Peyer's patch (tissue), 4 donors: Measurements from ENCODE around the gene EIF2S2. TPM values are rescaled to one million over a fixed set of nuclear protein-coding genes. Genes with fewer than 3 reads are reported as not detected.

Experiments
- DNase-seq, 3 donors: peaks; one replicate each; pipeline ENCODE4 v3.0.0-alpha.2; 2017 to 2019
- H3K27ac ChIP-seq, 4 donors: fragments of 200-600 bp; sonication (generic); one replicate each; pipeline ENCODE4 v1.5.1; 2016 to 2019
- H3K27me3 ChIP-seq, 2 donors: fragments of 200-600 bp; sonication (generic); one replicate each; pipeline ENCODE4 v1.5.1; 2019
- H3K36me3 ChIP-seq, 3 donors: fragments of 200-600 bp; sonication (generic); one replicate each; pipeline ENCODE4 v1.5.1; 2016 to 2019
- H3K4me1 ChIP-seq, 4 donors: fragments of 200-600 bp; sonication (generic); one replicate each; pipeline ENCODE4 v1.5.1; 2016 to 2019
- H3K4me3 ChIP-seq, 4 donors: fragments of 200-600 bp; sonication (generic); 1 replicate in 3 of 4; 2 replicates in 1 of 4; pipeline ENCODE4 v1.5.1; 2016 to 2019; ENCODE audit warnings: mild to moderate bottlenecking in 1 of 4
- H3K9me3 ChIP-seq, 4 donors: fragments of 200-600 bp; sonication (generic); one replicate each; pipeline ENCODE4 v1.5.1; 2016 to 2019; ENCODE audit warnings: mild to moderate bottlenecking in 1 of 4
- CTCF ChIP-seq, 6 experiments: fragments of 450-650 bp in 4 of 6; fragments of 200-600 bp in 2 of 6; sonication (generic) in 1 of 6; IDR thresholded peaks; one replicate each; pipeline ENCODE4 v1.5.1; 2017 to 2019; ENCODE audit warnings: antibody characterized with exemption in 6 of 6, mild to moderate bottlenecking in 3 of 6, moderate library complexity in 1 of 6
- POLR2A ChIP-seq, 2 donors: fragments of 450-650 bp; IDR thresholded peaks; one replicate each; pipeline ENCODE4 v1.5.1; 2017; ENCODE audit warnings: antibody characterized with exemption in 2 of 2, mild to moderate bottlenecking in 2 of 2, moderate library complexity in 2 of 2
- total RNA-seq, 4 donors: library from RNA; depleted of rRNA; stranded (reverse); fragments of >200 nt; gene quantifications; one replicate each; pipeline ENCODE4 v1.1.0, GENCODE V29; 2016

Gene EIF2S2
- total RNA-seq, 4 donors from 2014 or later, result 25.0 to 48.7 (median 30.6) TPM

GRCh38 chr20:34110745-34111641 is 1.1 kb downstream of the EIF2S2 start:
- H3K9me3 ChIP-seq, result no peaks in the 10 kb centered on the region
- TF ChIP-seq POLR2A (IDR thresholded peaks at IDR 0.05) (no peak), CTCF (IDR thresholded peaks at IDR 0.05) (peak in 1 of 6 experiments; percentile 6)
- peak overlapping the region; percentile 84 to 93 (median 88) for H3K4me3 ChIP-seq
- no peak for DNase-seq
- peaks cover 0 to 28% (median 4%) of the 10 kb centered on the region in 4 donors for H3K4me1 ChIP-seq
- H3K27me3 ChIP-seq, result no peaks in the 10 kb centered on the region
- peak overlapping the region; percentile 96 to 98 (median 96) for H3K27ac ChIP-seq
- H3K36me3 ChIP-seq, result peaks cover 0 to 5% (median 0%) of the 10 kb centered on the region in 3 donors

GRCh38 chr20:34110025-34110744 is 1.9 kb downstream of the EIF2S2 start:
- Histone ChIP-seq H3K27me3 (no peaks in the 10 kb centered on the region), H3K4me1 (peaks cover 0 to 28% (median 4%) of the 10 kb centered on the region in 4 donors), H3K27ac (peak overlapping the region in 3 of 4 donors; percentile 96 to 98 (median 97)), H3K36me3 (peaks cover 0 to 6% (median 0%) of the 10 kb centered on the region in 3 donors), H3K9me3 (no peaks in the 10 kb centered on the region), H3K4me3 (peak overlapping the region in 3 of 4 donors; percentile 84 to 88 (median 87))
- TF ChIP-seq POLR2A (IDR thresholded peaks at IDR 0.05) (no peak), CTCF (IDR thresholded peaks at IDR 0.05) (peak in 1 of 6 experiments; percentile 6)
- no peak for DNase-seq

GRCh38 chr20:34109442-34109841 is 2.6 kb downstream of the EIF2S2 start:
- no peak for DNase-seq
- H3K4me3 ChIP-seq, result no peak overlapping the region

GRCh38 chr20:34108616-34109174 is 3.3 kb downstream of the EIF2S2 start:
- peaks cover 0 to 28% (median 4%) of the 10 kb centered on the region in 4 donors for H3K4me1 ChIP-seq
- H3K27me3 ChIP-seq, result no peaks in the 10 kb centered on the region
- H3K36me3 ChIP-seq, result peaks cover 0 to 21% (median 0%) of the 10 kb centered on the region in 3 donors
- H3K4me3 ChIP-seq, result no peak overlapping the region
- TF ChIP-seq CTCF (IDR thresholded peaks at IDR 0.05) (no peak), POLR2A (IDR thresholded peaks at IDR 0.05) (no peak)
- no peak overlapping the region for H3K27ac ChIP-seq
- no peaks in the 10 kb centered on the region for H3K9me3 ChIP-seq
- no peak for DNase-seq

More at GRCh38 chr20:34109442-34109841, 2.6 kb downstream of the EIF2S2 start:
- H3K27ac ChIP-seq, result no peak overlapping the region
- TF ChIP-seq CTCF (IDR thresholded peaks at IDR 0.05) (no peak), POLR2A (IDR thresholded peaks at IDR 0.05) (no peak)
- H3K4me1 ChIP-seq, result peaks cover 0 to 28% (median 4%) of the 10 kb centered on the region in 4 donors
- no peaks in the 10 kb centered on the region for H3K9me3 ChIP-seq
- H3K36me3 ChIP-seq, result peaks cover 0 to 14% (median 0%) of the 10 kb centered on the region in 3 donors
- H3K27me3 ChIP-seq, result no peaks in the 10 kb centered on the region

- no peak for DNase-seq
- H3K27me3 ChIP-seq, result no peaks in the 10 kb centered on the region
- peaks cover 0 to 28% (median 3%) of the 10 kb centered on the region in 4 donors for H3K4me1 ChIP-seq
- no peaks in the 10 kb centered on the region for H3K9me3 ChIP-seq
- TF ChIP-seq CTCF (IDR thresholded peaks at IDR 0.05), result no peak
- TF ChIP-seq POLR2A (IDR thresholded peaks at IDR 0.05), result no peak
- peaks cover 0 to 42% (median 0%) of the 10 kb centered on the region in 3 donors for H3K36me3 ChIP-seq
- no peak overlapping the region for H3K4me3 ChIP-seq
- no peak overlapping the region for H3K27ac ChIP-seq
Measured at GRCh38 chr20:34105978-34106675, 5.9 kb downstream of the EIF2S2 start.
